Fibroblast of lung (primary cell): ENCODE results near the gene OR8B8. TPM values are rescaled to one million over a fixed set of nuclear protein-coding genes. Genes with fewer than 3 reads are reported as not detected.

ENCODE experiments used
- DNase-seq, 2 donors: peaks; one replicate each; pipeline versions ENCODE4 v3.0.0 to v3.0.0-alpha.2; 2010; ENCODE audit warnings: low read depth in 2 of 2
- H2AFZ ChIP-seq: 2 replicates; pipeline ENCODE4 v1.5.1; 2012; ENCODE audit warnings: low read length, control low read depth, inconsistent platforms
- H3K27ac ChIP-seq: 2 replicates; pipeline ENCODE4 v1.5.1; 2011; ENCODE audit warnings: low read length, control low read depth; ENCODE audit not compliant: insufficient read depth
- H3K27me3 ChIP-seq: 2 replicates; pipeline ENCODE4 v1.5.1; 2011; ENCODE audit warnings: mild to moderate bottlenecking, low read length; ENCODE audit not compliant: control insufficient read depth, insufficient read depth
- H3K36me3 ChIP-seq: 2 replicates; pipeline ENCODE4 v1.5.1; 2011; ENCODE audit warnings: low read length; ENCODE audit not compliant: control insufficient read depth, insufficient read depth
- H3K4me1 ChIP-seq: 2 replicates; pipeline ENCODE4 v1.5.1; 2011; ENCODE audit warnings: low read length; ENCODE audit not compliant: control insufficient read depth, insufficient read depth; ENCODE audit errors: extremely low read depth
- H3K4me2 ChIP-seq: 2 replicates; pipeline ENCODE4 v1.5.1; 2011; ENCODE audit warnings: low read length, control low read depth; ENCODE audit not compliant: insufficient read depth; ENCODE audit errors: extremely low read depth
- H3K4me3 ChIP-seq, 4 experiments: fragments of 200-600 bp in 1 of 4; sonication (generic) in 1 of 4; replicated peaks in 1 of 4; 2 replicates each; pipeline ENCODE4 v1.5.1; 2011 to 2016; ENCODE audit warnings: low read length in 4 of 4, low read depth in 3 of 4, mild to moderate bottlenecking in 3 of 4, control low read depth in 2 of 4, inconsistent platforms in 1 of 4, mixed read lengths in 1 of 4; ENCODE audit not compliant: insufficient read depth in 1 of 4; ENCODE audit errors: control extremely low read depth in 1 of 4
- H3K79me2 ChIP-seq: 2 replicates; pipeline ENCODE4 v1.5.1; 2012; ENCODE audit warnings: mild to moderate bottlenecking, low read length, inconsistent platforms; ENCODE audit not compliant: control insufficient read depth, insufficient read depth
- H3K9ac ChIP-seq: 2 replicates; pipeline ENCODE4 v1.5.1; 2011; ENCODE audit warnings: mild to moderate bottlenecking, low read length, control low read depth; ENCODE audit not compliant: insufficient read depth
- H3K9me3 ChIP-seq: 2 replicates; pipeline ENCODE4 v1.5.1; 2012; ENCODE audit warnings: low read depth, low read length; ENCODE audit not compliant: control insufficient read depth, insufficient read depth
- H4K20me1 ChIP-seq: 2 replicates; pipeline ENCODE4 v1.5.1; 2011; ENCODE audit warnings: low read length; ENCODE audit not compliant: control insufficient read depth, insufficient read depth; ENCODE audit errors: extremely low read depth
- CTCF ChIP-seq, 2 donors: IDR thresholded peaks in 1 of 2; conservative IDR thresholded peaks in 1 of 2; 1 replicate in 1 of 2; 2 replicates in 1 of 2; pipeline ENCODE4 v1.5.1; 2011 to 2012; ENCODE audit warnings: low read length in 2 of 2, control low read depth in 1 of 2, inconsistent platforms in 1 of 2, low read depth in 1 of 2, mild to moderate bottlenecking in 1 of 2
- EZH2 ChIP-seq: IDR thresholded peaks from 2 replicates; pipeline ENCODE4 v1.5.1; 2012; ENCODE audit warnings: low read length, control low read depth, mild to moderate bottlenecking; ENCODE audit errors: missing control alignments
- polyA plus RNA-seq, 2 donors: library from polyadenylated mRNA; depleted of rRNA in 1 of 2; stranded (reverse) in 1 of 2; unstranded in 1 of 2; fragments of >200 nt; gene quantifications; 2 replicates each; pipeline ENCODE4 v1.2.1, GENCODE V29; 2011 to 2012; ENCODE audit warnings: missing spikeins in 1 of 2
- total RNA-seq: library from RNA; depleted of rRNA; stranded (reverse); fragments of >200 nt; gene quantifications from 2 replicates; pipeline ENCODE4 v1.2.1, GENCODE V29; 2014

The OR8B8 gene
- total and polyA plus RNA-seq, 2 donors (not counting 1 experiment from before 2014, with no cell fraction given): not detected

- Histone ChIP-seq H3K36me3 (no peaks in the 10 kb centered on the region), H3K4me3 (no peak overlapping the region), H3K4me2 (no peak overlapping the region), H2AFZ (no peak overlapping the region), H3K27me3 (no peaks in the 10 kb centered on the region), H4K20me1 (no peaks in the 10 kb centered on the region), H3K9ac (no peak overlapping the region), H3K27ac (no peak overlapping the region), H3K79me2 (no peaks in the 10 kb centered on the region), H3K9me3 (no peaks in the 10 kb centered on the region), H3K4me1 (no peaks in the 10 kb centered on the region)
- TF ChIP-seq EZH2: no peak
- no peak for TF ChIP-seq CTCF (conservative IDR thresholded peaks at IDR 0.05 in 1 of 2, IDR thresholded peaks at IDR 0.05 in 1 of 2; ENCODE audit: low read depth in 1 of 2, low read length in 2 of 2)
- DNase-seq: peak in 1 of 2 donors; percentile 1
Measured at GRCh38 chr11:124446916-124447315, 1.4 kb upstream of the OR8B8 start.

- H4K20me1 ChIP-seq: no peaks in the 10 kb centered on the region
- no peak overlapping the region for H3K27ac ChIP-seq
- H3K4me2 ChIP-seq: no peak overlapping the region
- H3K4me1 ChIP-seq: no peaks in the 10 kb centered on the region
- H2AFZ ChIP-seq: no peak overlapping the region
- no peaks in the 10 kb centered on the region for H3K9me3 ChIP-seq
- H3K79me2 ChIP-seq: no peaks in the 10 kb centered on the region
- H3K9ac ChIP-seq: no peak overlapping the region
- no peak for DNase-seq
- no peaks in the 10 kb centered on the region for H3K27me3 ChIP-seq
- TF ChIP-seq CTCF (conservative IDR thresholded peaks at IDR 0.05 in 1 of 2, IDR thresholded peaks at IDR 0.05 in 1 of 2; ENCODE audit: low read depth in 1 of 2, low read length in 2 of 2): no peak
- no peak for TF ChIP-seq EZH2
- H3K4me3 ChIP-seq: no peak overlapping the region
- H3K36me3 ChIP-seq: no peaks in the 10 kb centered on the region
Measured at GRCh38 chr11:124442847-124443246, 2.6 kb downstream of the OR8B8 start.

GRCh38 chr11:124442442-124442841, 3.1 kb downstream of the OR8B8 start:
- Histone ChIP-seq H3K36me3 (no peaks in the 10 kb centered on the region), H3K79me2 (no peaks in the 10 kb centered on the region), H4K20me1 (no peaks in the 10 kb centered on the region), H3K4me3 (no peak overlapping the region), H3K9ac (no peak overlapping the region), H3K27ac (no peak overlapping the region), H3K4me1 (no peaks in the 10 kb centered on the region), H2AFZ (no peak overlapping the region), H3K4me2 (no peak overlapping the region), H3K27me3 (no peaks in the 10 kb centered on the region), H3K9me3 (no peaks in the 10 kb centered on the region)
- no peak for TF ChIP-seq CTCF (conservative IDR thresholded peaks at IDR 0.05 in 1 of 2, IDR thresholded peaks at IDR 0.05 in 1 of 2; ENCODE audit: low read depth in 1 of 2, low read length in 2 of 2)
- TF ChIP-seq EZH2: no peak
- DNase-seq: no peak
